ENCODE data around the gene NOXA1.
"Not testable (repeated sequence)": the region's sequence is repeated elsewhere in the genome, so short reads cannot be mapped to it uniquely, and the experiment has no call there.

Gene NOXA1

GRCh38 chr9:137463931-137464290, 40.7 kb downstream of the NOXA1 start:
- H3K4me3 Mint-ChIP-seq = no peak overlapping the region
- H3K36me3 Mint-ChIP-seq = no peaks in the 10 kb centered on the region
- no peaks in the 10 kb centered on the region for H3K27me3 Mint-ChIP-seq
- H3K9me3 Mint-ChIP-seq (ENCODE audit: low read depth) = no peaks in the 10 kb centered on the region
- peaks cover 18% of the 10 kb centered on the region for H3K4me1 Mint-ChIP-seq (ENCODE audit: low read depth)
- H3K27ac Mint-ChIP-seq = no peak overlapping the region

GRCh38 chr9:137464291-137464999, 41.3 kb downstream of the NOXA1 start:
- Mint-ChIP-seq H3K9me3 (ENCODE audit: low read depth) (no peaks in the 10 kb centered on the region), H3K4me3 (no peak overlapping the region), H3K27ac (no peak overlapping the region)

DNA sequence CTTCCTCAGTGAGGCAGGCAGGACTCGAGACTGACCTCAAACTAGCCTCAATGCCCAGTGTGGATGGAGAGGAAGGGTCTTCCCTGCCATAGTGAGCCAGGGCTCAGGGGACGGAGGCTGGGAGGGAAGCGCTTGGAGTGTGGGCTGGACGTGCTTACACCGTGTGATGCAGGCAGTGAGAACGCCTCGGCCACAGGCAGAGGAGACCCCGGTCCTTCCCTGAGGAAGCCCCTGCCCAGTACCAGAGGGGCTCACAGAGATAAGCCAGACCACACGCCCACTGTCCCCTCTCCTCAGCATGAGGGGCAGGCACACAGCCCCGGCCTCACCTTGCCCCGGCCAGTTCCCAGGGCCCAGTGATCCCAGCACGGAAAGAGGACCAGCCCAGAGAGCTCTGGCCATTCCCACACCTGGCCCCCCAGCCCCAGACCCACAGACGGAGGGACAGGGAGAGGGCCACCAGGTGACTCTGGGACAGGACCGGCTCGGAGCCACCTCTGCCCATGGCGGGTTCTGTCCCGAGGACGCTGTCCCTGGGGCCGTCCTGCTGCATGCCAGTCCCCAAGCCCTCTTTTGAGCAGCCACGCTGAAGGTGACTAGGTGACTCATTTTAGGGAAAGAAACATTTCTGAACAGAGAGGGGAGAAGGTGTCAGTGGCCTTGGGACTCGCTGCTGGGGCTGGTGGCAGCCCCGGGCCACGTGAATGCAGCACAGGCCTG, 42.0 kb downstream of the NOXA1 start:
- Mint-ChIP-seq H3K27ac (no peak overlapping the region), H3K36me3 (no peaks in the 10 kb centered on the region), H3K9me3 (ENCODE audit: low read depth) (no peaks in the 10 kb centered on the region), H3K4me3 (no peak overlapping the region), H3K4me1 (ENCODE audit: low read depth) (peaks cover 19% of the 10 kb centered on the region), H3K27me3 (no peaks in the 10 kb centered on the region)

More at GRCh38 chr9:137464291-137464999, 41.3 kb downstream of the NOXA1 start:
- Mint-ChIP-seq H3K4me1 (ENCODE audit: low read depth) (peaks cover 19% of the 10 kb centered on the region), H3K36me3 (no peaks in the 10 kb centered on the region), H3K27me3 (no peaks in the 10 kb centered on the region)

- no peak overlapping the region for H3K27ac Mint-ChIP-seq
- H3K27me3 Mint-ChIP-seq = no peaks in the 10 kb centered on the region
- no peaks in the 10 kb centered on the region for H3K9me3 Mint-ChIP-seq (ENCODE audit: low read depth)
- H3K4me3 Mint-ChIP-seq = no peak overlapping the region
- H3K36me3 Mint-ChIP-seq = peaks cover 1% of the 10 kb centered on the region
- peaks cover 22% of the 10 kb centered on the region for H3K4me1 Mint-ChIP-seq (ENCODE audit: low read depth)
Observed at GRCh38 chr9:137465720-137466388, 42.7 kb downstream of the NOXA1 start.

DNA sequence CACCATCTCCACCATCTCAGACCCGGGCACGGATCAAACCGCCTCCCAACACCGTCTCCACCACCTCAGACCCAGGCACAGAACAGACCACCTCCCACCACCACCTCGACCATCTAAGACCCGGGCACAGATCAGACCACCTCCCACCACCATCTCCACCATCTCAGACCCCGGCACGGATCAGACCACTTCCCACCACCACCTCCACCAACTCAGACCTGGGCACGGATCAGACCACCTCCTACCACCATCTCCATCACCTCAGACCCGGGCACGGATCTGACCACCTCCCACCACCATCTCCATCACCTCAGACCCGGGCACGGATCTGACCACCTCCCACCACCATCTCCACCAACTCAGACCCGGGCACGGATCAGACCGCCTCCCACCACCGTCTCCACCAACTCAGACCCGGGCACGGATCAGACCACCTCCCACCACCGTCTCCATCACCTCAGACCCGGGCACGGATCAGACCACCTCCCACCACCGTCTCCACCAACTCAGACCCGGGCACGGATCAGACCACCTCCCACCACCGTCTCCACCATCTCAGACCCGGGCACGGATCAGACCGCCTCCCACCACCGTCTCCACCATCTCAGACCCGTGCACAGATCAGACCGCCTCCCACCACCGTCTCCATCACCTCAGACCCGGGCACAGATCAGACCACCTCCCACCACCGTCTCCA, 43.3 kb downstream of the NOXA1 start:
- not testable (repeated sequence) for H3K27me3 Mint-ChIP-seq; H3K9me3 Mint-ChIP-seq (ENCODE audit: low read depth); H3K27ac Mint-ChIP-seq; H3K4me3 Mint-ChIP-seq; H3K36me3 Mint-ChIP-seq
- peaks cover 20% of the 10 kb centered on the region for H3K4me1 Mint-ChIP-seq (ENCODE audit: low read depth)

DNA sequence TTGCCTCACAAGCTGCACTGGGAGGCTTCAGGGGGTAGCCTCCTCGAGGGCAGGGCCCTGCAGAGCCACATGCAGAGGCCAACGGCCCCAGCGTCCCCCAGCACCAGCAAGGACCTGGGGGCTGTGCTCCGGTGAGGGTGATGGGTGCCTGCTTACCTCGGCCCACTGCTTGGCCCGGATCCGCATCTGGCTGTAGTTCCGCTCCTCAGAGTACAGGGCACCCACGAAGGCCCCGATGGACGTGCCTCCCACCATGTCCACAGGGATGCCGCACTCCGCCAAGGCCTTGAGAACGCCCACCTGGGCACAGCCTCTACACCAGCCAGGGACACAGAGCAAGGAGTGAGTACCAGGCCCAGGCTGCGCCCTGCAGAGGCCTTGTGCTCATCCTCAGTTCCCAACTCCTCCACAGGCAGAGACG, 44.0 kb downstream of the NOXA1 start:
- no peak overlapping the region for H3K4me3 Mint-ChIP-seq
- H3K9me3 Mint-ChIP-seq (ENCODE audit: low read depth) = no peaks in the 10 kb centered on the region
- no peaks in the 10 kb centered on the region for H3K27me3 Mint-ChIP-seq
- peaks cover 2% of the 10 kb centered on the region for H3K36me3 Mint-ChIP-seq
- H3K27ac Mint-ChIP-seq = no peak overlapping the region
- peaks cover 21% of the 10 kb centered on the region for H3K4me1 Mint-ChIP-seq (ENCODE audit: low read depth)

- H3K36me3 Mint-ChIP-seq = peaks cover 2% of the 10 kb centered on the region
- H3K4me3 Mint-ChIP-seq = no peak overlapping the region
- no peak overlapping the region for H3K27ac Mint-ChIP-seq
- no peaks in the 10 kb centered on the region for H3K27me3 Mint-ChIP-seq
- H3K9me3 Mint-ChIP-seq (ENCODE audit: low read depth) = no peaks in the 10 kb centered on the region
- peaks cover 17% of the 10 kb centered on the region for H3K4me1 Mint-ChIP-seq (ENCODE audit: low read depth)
Observed at GRCh38 chr9:137467896-137468295, 44.7 kb downstream of the NOXA1 start.

GRCh38 chr9:137470785-137471184, 47.6 kb downstream of the NOXA1 start:
- Mint-ChIP-seq H3K4me1 (ENCODE audit: low read depth) (peaks cover 15% of the 10 kb centered on the region), H3K9me3 (ENCODE audit: low read depth) (peaks cover 3% of the 10 kb centered on the region), H3K27me3 (no peaks in the 10 kb centered on the region), H3K27ac (no peak overlapping the region), H3K4me3 (peak overlapping the region; percentile 45), H3K36me3 (peaks cover 7% of the 10 kb centered on the region)

DNA sequence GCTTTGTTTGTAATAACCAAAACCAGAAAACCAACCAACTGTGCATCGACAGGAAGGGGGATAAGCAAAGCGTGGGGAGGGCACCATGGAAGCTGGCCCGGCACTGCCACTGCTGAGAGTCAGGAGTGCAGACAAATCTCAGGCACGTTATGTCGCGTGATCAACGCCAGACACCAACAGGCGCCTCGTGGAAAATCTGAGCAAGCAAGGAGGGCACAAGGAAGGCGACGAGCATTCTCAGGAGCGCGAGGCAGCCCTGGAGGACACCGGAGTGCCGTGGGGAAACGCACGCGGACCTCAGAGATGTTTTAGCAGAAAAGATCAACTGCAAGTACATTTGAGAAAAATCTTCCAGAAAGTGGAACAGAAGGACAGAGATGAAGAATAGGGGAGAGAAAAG, 51.1 kb downstream of the NOXA1 start:
- Mint-ChIP-seq H3K4me1 (ENCODE audit: low read depth) (peaks cover 14% of the 10 kb centered on the region), H3K36me3 (peaks cover 12% of the 10 kb centered on the region), H3K27me3 (no peaks in the 10 kb centered on the region), H3K4me3 (no peak overlapping the region), H3K27ac (no peak overlapping the region), H3K9me3 (ENCODE audit: low read depth) (peaks cover 8% of the 10 kb centered on the region)

DNA sequence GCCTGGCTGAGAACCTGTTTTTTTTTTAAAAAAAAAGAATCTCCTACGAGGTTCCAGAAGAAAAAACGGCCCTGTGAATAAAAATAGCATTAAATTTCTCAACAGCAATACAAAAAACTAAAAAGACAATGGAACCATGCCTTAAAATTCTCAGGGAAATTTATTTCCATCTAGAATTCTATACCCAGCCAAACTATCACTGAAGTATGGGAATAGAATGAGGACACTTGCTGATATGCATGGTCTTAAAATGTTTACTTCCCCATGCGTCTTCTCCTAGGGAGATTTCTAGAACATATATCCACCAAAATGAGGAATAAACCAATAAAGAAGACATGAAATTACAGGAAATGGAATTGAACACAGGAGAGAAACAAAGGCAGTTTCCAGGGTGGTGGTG, 52.5 kb downstream of the NOXA1 start:
- H3K36me3 Mint-ChIP-seq = peaks cover 12% of the 10 kb centered on the region
- H3K4me1 Mint-ChIP-seq (ENCODE audit: low read depth) = peaks cover 5% of the 10 kb centered on the region
- no peak overlapping the region for H3K27ac Mint-ChIP-seq
- peaks cover 8% of the 10 kb centered on the region for H3K9me3 Mint-ChIP-seq (ENCODE audit: low read depth)
- H3K4me3 Mint-ChIP-seq = no peak overlapping the region
- no peaks in the 10 kb centered on the region for H3K27me3 Mint-ChIP-seq

DNA sequence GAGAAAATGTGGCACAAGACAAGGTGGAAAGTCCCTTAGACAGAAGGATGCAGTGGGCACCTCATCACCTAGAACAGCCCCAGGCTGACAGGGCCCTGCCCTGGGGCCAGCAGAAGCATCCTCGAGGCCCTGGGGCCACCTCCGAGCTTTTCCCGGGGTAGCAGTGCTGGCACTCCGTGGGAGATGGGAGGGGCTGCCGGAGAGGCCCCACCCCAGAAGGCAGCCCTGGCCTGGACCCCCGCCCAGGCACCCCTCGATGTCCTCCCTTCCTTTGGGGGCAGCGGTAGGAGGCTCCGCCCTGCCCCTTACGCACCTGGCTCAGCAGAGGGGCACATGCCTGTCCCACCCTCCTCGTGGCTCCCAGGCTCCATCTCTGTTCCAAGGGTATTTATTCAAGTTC, 53.7 kb downstream of the NOXA1 start:
- Mint-ChIP-seq H3K27me3 (no peaks in the 10 kb centered on the region), H3K9me3 (ENCODE audit: low read depth) (peaks cover 8% of the 10 kb centered on the region), H3K4me3 (no peak overlapping the region), H3K36me3 (peaks cover 11% of the 10 kb centered on the region), H3K4me1 (ENCODE audit: low read depth) (no peaks in the 10 kb centered on the region), H3K27ac (no peak overlapping the region)

DNA sequence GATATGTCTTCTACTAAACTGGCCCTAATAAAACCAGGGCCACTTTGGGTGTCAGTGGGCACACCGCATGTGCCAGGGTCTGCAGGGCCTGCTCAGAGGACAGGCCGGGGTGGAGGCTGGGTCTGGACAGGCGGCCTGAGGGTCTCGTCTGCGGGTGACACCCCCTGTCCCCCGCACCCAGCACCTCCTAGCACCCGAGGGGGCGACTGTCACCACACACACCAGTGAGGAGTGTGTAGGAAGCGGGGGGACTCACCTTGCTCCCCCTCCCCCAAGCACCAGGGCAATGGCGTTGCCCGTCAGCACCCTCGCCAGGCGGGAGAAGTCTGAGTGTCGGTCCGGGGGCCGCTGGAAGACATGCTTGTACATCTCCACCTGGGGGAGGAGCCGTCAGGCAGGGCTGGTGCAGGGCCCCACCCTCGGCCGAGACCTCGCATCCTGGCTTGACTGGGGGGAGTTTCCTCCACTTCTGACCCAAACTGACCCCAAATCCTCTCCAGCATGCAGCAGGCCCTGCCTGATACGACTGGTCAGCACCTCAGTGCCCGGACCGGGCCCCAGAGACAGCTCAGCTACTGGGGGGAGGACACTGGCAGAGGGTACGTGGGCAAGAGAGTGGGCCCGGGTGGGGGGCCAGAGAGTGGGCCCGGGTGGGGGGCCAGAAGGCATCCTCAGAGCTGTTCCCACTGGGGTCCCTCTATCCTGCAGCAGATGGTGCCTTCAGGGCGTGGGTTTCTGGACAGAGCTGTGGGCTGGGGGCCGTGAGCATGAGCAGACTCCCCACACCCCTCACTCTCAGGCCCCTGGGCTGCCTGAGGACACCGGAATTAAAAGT, 54.8 kb downstream of the NOXA1 start:
- Mint-ChIP-seq H3K27ac (no peak overlapping the region), H3K4me3 (no peak overlapping the region), H3K4me1 (ENCODE audit: low read depth) (no peaks in the 10 kb centered on the region), H3K36me3 (peaks cover 11% of the 10 kb centered on the region), H3K9me3 (ENCODE audit: low read depth) (peaks cover 8% of the 10 kb centered on the region), H3K27me3 (no peaks in the 10 kb centered on the region)

GRCh38 chr9:137478613-137478961, 55.4 kb downstream of the NOXA1 start:
- peaks cover 11% of the 10 kb centered on the region for H3K36me3 Mint-ChIP-seq
- no peak overlapping the region for H3K27ac Mint-ChIP-seq
- H3K9me3 Mint-ChIP-seq (ENCODE audit: low read depth) = peaks cover 8% of the 10 kb centered on the region
- H3K27me3 Mint-ChIP-seq = no peaks in the 10 kb centered on the region
- no peak overlapping the region for H3K4me3 Mint-ChIP-seq
- H3K4me1 Mint-ChIP-seq (ENCODE audit: low read depth) = no peaks in the 10 kb centered on the region

Data from activated naive CD8-positive, alpha-beta T cell (primary cell).